GM19043 (cell line): ENCODE results near the gene HDGF.

Source experiments
- ATAC-seq: cut with Tn5 transposase; IDR thresholded peaks from one replicate; pipeline ENCODE4 v1.9.1; 2021; ENCODE audit warnings: low read depth; ENCODE audit not compliant: unreplicated experiment

Gene HDGF

DNA sequence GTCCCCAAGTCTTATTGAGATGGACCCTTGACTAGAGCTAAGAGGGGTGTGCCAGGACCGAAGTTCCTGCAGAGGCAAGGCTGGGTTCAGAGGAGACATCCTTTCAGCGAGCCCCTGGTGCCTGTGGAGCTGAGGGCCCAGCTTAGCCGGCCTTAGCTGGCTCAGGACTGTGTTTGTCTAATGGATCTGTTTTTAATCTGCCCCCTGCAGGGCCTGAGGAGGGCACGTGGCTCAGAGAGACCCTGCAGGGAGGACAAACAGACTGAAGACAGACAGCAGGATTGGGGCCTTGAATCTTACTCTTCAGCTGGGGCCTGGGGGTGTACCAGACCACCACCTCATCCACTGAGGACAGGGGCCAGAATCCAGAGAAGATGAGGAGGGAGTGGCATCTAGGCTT, 47.7 kb downstream of the HDGF start:
- ATAC-seq: no peak

DNA sequence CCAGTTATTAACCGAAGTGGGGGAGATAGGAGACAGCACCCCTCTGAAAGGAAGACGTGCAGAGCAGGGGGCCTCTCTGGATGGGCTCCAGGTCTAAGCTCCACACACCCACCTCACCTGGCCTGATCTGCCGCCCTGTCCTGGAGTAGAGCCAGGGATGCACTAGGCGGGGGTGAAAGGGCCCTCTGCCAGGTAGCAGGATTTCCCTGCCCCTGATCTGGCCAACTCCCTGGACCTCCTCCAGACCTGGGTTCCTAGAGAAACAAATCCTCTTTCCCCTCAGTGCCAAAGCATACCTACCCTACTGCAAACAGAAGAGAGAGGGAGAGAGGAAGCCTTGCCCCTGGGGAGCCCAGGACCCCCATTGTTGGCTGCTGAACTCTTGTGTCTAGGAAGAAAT, 48.1 kb downstream of the HDGF start:
- ATAC-seq: no peak

GRCh38 chr1:156700736-156701531, 50.5 kb downstream of the HDGF start:
- ATAC-seq: no peak

DNA sequence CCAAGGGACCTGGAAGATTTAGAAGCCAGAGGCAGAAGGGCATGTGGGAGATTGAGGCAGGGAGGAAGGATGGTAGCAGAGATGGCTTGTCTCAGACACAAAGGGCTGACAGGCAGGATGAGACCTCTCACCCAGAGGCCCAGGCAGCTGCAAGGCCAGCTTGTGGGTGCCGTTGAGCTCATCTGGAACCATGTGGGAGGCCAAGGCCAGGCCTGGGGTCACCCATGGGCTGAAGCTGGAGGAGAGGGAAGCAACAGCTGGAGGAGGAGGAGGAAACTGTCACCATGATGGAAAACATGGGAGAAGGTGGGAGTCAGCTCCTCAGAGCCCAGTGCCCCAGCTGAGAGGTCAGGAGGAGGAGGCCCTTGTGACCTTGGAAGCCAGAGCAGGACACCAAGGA, 52.5 kb downstream of the HDGF start:
- no peak for ATAC-seq

GRCh38 chr1:156697481-156697880, 54.0 kb downstream of the HDGF start:
- ATAC-seq: no peak

GRCh38 chr1:156696755-156697154, 54.7 kb downstream of the HDGF start:
- ATAC-seq: no peak

DNA sequence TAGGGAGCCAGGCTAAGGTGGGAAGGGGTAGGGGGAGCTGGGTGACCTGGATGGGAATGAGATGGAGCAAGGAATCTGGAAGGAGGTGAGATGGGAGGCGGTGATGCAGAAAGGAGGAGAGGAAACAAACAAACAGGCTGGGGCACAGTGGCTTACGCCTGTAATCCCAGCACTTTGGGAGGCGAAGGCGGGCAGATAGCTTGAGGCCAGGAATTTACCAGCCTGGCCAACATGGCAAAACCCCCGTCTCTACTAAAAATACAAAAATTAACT, 56.8 kb downstream of the HDGF start:
- no peak for ATAC-seq

DNA sequence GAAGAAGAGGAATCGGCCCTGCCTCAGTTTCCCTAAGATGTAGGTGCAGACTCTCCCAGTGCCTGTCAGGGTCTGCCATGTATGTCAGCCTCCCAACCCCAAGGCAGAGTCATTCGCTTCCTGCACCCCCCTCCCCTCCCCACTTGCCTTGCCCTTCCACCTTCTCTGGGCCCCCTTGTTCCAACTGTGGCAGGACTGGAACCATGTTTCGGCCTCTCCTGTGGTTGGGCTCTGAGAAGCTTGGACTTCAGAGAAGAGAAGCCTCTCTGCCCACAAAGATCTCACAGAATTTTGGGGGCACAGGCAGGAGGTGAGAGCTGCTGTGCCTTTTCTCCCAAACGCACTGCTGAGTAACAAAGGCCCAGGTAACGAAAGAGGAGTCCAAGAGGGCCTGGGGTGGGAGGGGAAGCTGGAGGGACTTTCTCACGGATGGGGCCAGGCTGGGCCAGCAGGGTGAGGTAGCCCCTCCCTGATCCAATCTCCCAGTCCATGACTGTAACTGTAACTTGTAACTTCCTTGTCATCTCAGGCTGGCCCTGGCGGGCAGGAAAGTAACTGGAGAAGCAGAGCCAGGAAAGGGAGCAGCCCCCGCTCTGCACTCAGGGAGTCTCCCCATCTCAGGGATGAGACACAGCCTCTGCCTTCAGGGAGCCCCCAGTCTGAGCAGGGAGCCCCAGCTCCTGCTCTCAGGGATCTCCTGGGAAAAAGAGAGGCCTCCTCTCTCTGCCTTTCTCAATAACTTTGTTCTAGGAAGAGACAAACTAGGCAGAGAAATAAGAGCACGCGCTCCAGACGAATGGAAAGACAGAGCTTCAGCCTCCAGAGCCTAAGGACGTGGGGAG, 57.4 kb downstream of the HDGF start:
- ATAC-seq: no peak

GRCh38 chr1:156692925-156693847, 58.3 kb downstream of the HDGF start:
- no peak for ATAC-seq

GRCh38 chr1:156692441-156692924, 59.0 kb downstream of the HDGF start:
- ATAC-seq: no peak
